HepG2 (cell line): Measurements from ENCODE around the gene RSBN1. TPM values are rescaled to one million over a fixed set of nuclear protein-coding genes. Genes with fewer than 3 reads are reported as not detected.

Experiments used
- ATAC-seq: fragments of 200-7000 bp; cut with Tn5 transposase; 3 replicates; pipeline ENCODE4 v1.9.1; 2020; ENCODE audit warnings: mild to moderate bottlenecking, moderate library complexity
- BruUV-seq: library from RNA; stranded (reverse); fragments of 400-500 nt; replicated peaks from 2 replicates; lab custom pipeline; 2021; lab: Mats Ljungman, UMichigan
- CTCF ChIA-PET: fragments of 300-600 bp; formaldehyde crosslinking; extraction: SDS; loops from one replicate; lab custom pipeline; 2021; ENCODE audit warnings: low total read pairs, inconsistent platforms, low intra/inter-chr PET ratio; lab: Yijun Ruan, JAX
- POLR2A ChIA-PET: fragments of 350-600 bp; sonication (Branson Sonifier 250); formaldehyde crosslinking; loops from one replicate; lab custom pipeline; 2020; ENCODE audit warnings: antibody characterized with exemption, inconsistent platforms; lab: Yijun Ruan, JAX
- DNase-seq: peaks from one replicate; pipeline ENCODE4 v3.0.0-alpha.2; 2015; ENCODE audit warnings: low spot score
- FAIRE-seq: peaks from 3 replicates; lab custom pipeline; 2011; peaks lifted over from hg19 to GRCh38; lab: Jason Lieb, UNC
- H2AFZ ChIP-seq: one replicate; pipeline ENCODE4 v1.6.1; 2011; ENCODE audit warnings: low read length, inconsistent platforms
- H3K27ac ChIP-seq: fragments of 300-600 bp; 3 replicates; pipeline ENCODE4 v1.8.0; 2011; ENCODE audit warnings: mixed run types, mild to moderate bottlenecking, mixed read lengths, low read length, inconsistent platforms; ENCODE audit not compliant: insufficient read depth; ENCODE audit errors: extremely low read length
- H3K27me3 ChIP-seq, 2 experiments: fragments of 200-600 bp in 1 of 2; 2 replicates in 1 of 2; 3 replicates in 1 of 2; pipeline versions ENCODE4 v1.6.0 to v1.8.0; 2011; ENCODE audit warnings: low read length in 2 of 2, mild to moderate bottlenecking in 2 of 2, moderate library complexity in 2 of 2, inconsistent platforms in 1 of 2; ENCODE audit not compliant: insufficient read depth in 2 of 2, control insufficient read depth in 1 of 2
- H3K36me3 ChIP-seq, 2 experiments: fragments of 200-600 bp in 1 of 2; replicated peaks in 1 of 2; 2 replicates in 1 of 2; 3 replicates in 1 of 2; pipeline versions ENCODE4 v1.5.1 to v1.8.0; 2011; ENCODE audit warnings: low read length in 2 of 2, inconsistent platforms in 1 of 2; ENCODE audit not compliant: insufficient read depth in 2 of 2, control insufficient read depth in 1 of 2
- H3K4me1 ChIP-seq: 2 replicates; pipeline ENCODE4 v1.5.1; 2012; ENCODE audit warnings: low read length, inconsistent platforms; ENCODE audit not compliant: insufficient read depth
- H3K4me2 ChIP-seq: 2 replicates; pipeline ENCODE4 v1.6.0; 2011; ENCODE audit warnings: low read depth, low read length, inconsistent platforms
- H3K4me3 ChIP-seq, 3 experiments: fragments of 200-600 bp in 1 of 3; sonication (generic), shearing (Covaris generic) in 1 of 3; replicated peaks in 1 of 3; 2 replicates each; pipeline ENCODE4 v1.5.1; 2011 to 2016; ENCODE audit warnings: low read length in 3 of 3, inconsistent platforms in 2 of 3, low read depth in 2 of 3, mild to moderate bottlenecking in 2 of 3, control low read depth in 1 of 3, mixed read lengths in 1 of 3; ENCODE audit not compliant: insufficient read depth in 1 of 3
- H3K79me2 ChIP-seq: one replicate; pipeline ENCODE4 v1.6.1; 2011; ENCODE audit warnings: low read length, inconsistent platforms; ENCODE audit not compliant: insufficient read depth
- H3K9ac ChIP-seq: 2 replicates; pipeline ENCODE4 v1.6.0; 2011; ENCODE audit warnings: mild to moderate bottlenecking, low read depth, low read length, inconsistent platforms; ENCODE audit not compliant: insufficient read depth
- H3K9me3 ChIP-seq: 2 replicates; pipeline ENCODE4 v1.5.1; 2012; ENCODE audit warnings: mild to moderate bottlenecking, low read length
- H4K20me1 ChIP-seq: 2 replicates; pipeline ENCODE4 v1.6.0; 2011; ENCODE audit warnings: inconsistent platforms, mild to moderate bottlenecking, low read length, moderate library complexity; ENCODE audit not compliant: insufficient read depth
- MAFF ChIP-seq: IDR thresholded peaks from 2 replicates; pipeline ENCODE4 v1.6.1; 2011; ENCODE audit warnings: low read depth, low read length, improper control_type of control experiment
- MAFK ChIP-seq, 2 experiments: IDR thresholded peaks in 1 of 2; conservative IDR thresholded peaks in 1 of 2; 2 replicates each; pipeline ENCODE4 v1.6.1; 2011; ENCODE audit warnings: improper control_type of control experiment in 2 of 2, low read length in 2 of 2
- STAT6 ChIP-seq: sonication (generic); formaldehyde crosslinking; IDR thresholded peaks from 2 replicates; pipeline ENCODE4 v1.4.0; 2020; ENCODE audit warnings: missing genetic modification reagents, mild to moderate bottlenecking, borderline replicate concordance
- ZBTB37 ChIP-seq: sonication (generic); formaldehyde crosslinking; IDR thresholded peaks from 2 replicates; pipeline ENCODE4 v1.4.0; 2020; ENCODE audit warnings: mild to moderate bottlenecking, missing genetic modification reagents
- ZNF576 ChIP-seq: sonication (generic); formaldehyde crosslinking; IDR thresholded peaks from 2 replicates; pipeline ENCODE4 v1.4.0; 2020; ENCODE audit warnings: mild to moderate bottlenecking, missing genetic modification reagents
- ZNF777 ChIP-seq: sonication (generic); formaldehyde crosslinking; IDR thresholded peaks from 2 replicates; pipeline ENCODE4 v1.4.0; 2020; ENCODE audit warnings: missing genetic modification reagents
- WGBS: methylation state at CpG from one replicate; pipeline ENCODE4 v1.1.6; 2017; ENCODE audit warnings: low lambda C conversion rate; 5-methylcytosine and 5-hydroxymethylcytosine counted together
- in situ Hi-C: cut with HindIII; loops from 2 replicates; pipeline ENCODE4 v1.10.0; 2017; ENCODE audit warnings: low pct_unique_long_range_greater_than_20kb; ENCODE audit not compliant: extremely low pct_ligation_motif_present
- intact Hi-C: fragments of 100-400 bp; cut with micrococcal nuclease; formaldehyde crosslinking; loops from one replicate; pipeline ENCODE4 v1.10.0; 2022; ENCODE audit not compliant: unreplicated experiment
- polyA plus RNA-seq, 8 experiments: library from polyadenylated mRNA; depleted of rRNA in 3 of 8; stranded (reverse) in 7 of 8; unstranded in 1 of 8; fragments of >200 nt; fragmentation: Illumina TruSeq in 4 of 8; extraction: Trizol in 4 of 8; gene quantifications; 2 replicates each; pipeline versions ENCODE4 v1.2.1 to v1.2.3, GENCODE V29; 2011 to 2016; ENCODE audit warnings: low read depth in 4 of 8, missing spikeins in 1 of 8, mixed read lengths in 1 of 8; ENCODE audit not compliant: insufficient read depth in 1 of 8
- total RNA-seq, 5 experiments: library from RNA; depleted of rRNA; stranded (reverse); fragments of >200 nt; fragmentation: Illumina TruSeq; extraction: Trizol; gene quantifications; 2 replicates each; pipeline ENCODE4 v1.2.3, GENCODE V29; 2016; ENCODE audit warnings: low read depth in 1 of 5
- TF ChIP-seq, protein P1 (sequence below): sonication (generic); formaldehyde crosslinking; IDR thresholded peaks from 2 replicates; pipeline ENCODE4 v1.5.0; 2020; ENCODE audit warnings: missing genetic modification reagents
- TF ChIP-seq, protein P2 (sequence below): sonication (generic); formaldehyde crosslinking; IDR thresholded peaks from 2 replicates; pipeline ENCODE4 v1.8.1; 2023; ENCODE audit warnings: missing genetic modification reagents, mild to moderate bottlenecking, borderline replicate concordance
- TF ChIP-seq, protein P3 (sequence below): IDR thresholded peaks from 2 replicates; pipeline ENCODE4 v1.6.1; 2016; ENCODE audit warnings: mild to moderate bottlenecking, missing biosample characterization, missing genetic modification reagents
- TF ChIP-seq, protein P4 (sequence below): sonication (generic); formaldehyde crosslinking; IDR thresholded peaks from 2 replicates; pipeline ENCODE4 v1.9.0; 2021; ENCODE audit warnings: missing genetic modification reagents, mild to moderate bottlenecking, borderline replicate concordance

RSBN1 gene
- total and polyA plus RNA-seq, 2 of the 13 experiments (the other 11 are each of a cell fraction or from before 2014, with no cell fraction given), result 8.3 to 10.4 TPM

GRCh38 chr1:113858982-113859381 is 46.7 kb upstream of the RSBN1 start:
- no peak for ATAC-seq
- Histone ChIP-seq H3K27me3 (no peaks in the 10 kb centered on the region; a peak in 1 of 5 replicates), H3K79me2 (no peaks in the 10 kb centered on the region), H4K20me1 (no peaks in the 10 kb centered on the region), H2AFZ (no peak overlapping the region), H3K4me3 (no peak overlapping the region), H3K4me2 (no peak overlapping the region), H3K4me1 (peaks cover 14% of the 10 kb centered on the region), H3K9ac (no peak overlapping the region), H3K9me3 (no peaks in the 10 kb centered on the region), H3K27ac (no peak overlapping the region), H3K36me3 (no peaks in the 10 kb centered on the region)
- 4% methylated on average over 1 of the region's 1 CpG for WGBS
- no TSS peak for BruUV-seq
- ChIA-PET CTCF (no interaction called here), POLR2A (no interaction called here)
- intact Hi-C loops (no loop called here), in situ Hi-C loops (no loop called here)
- no peak for FAIRE-seq
- TF ChIP-seq MAFF (peak; percentile 79), MAFK (conservative IDR thresholded peaks at IDR 0.05 in 1 of 2, IDR thresholded peaks at IDR 0.05 in 1 of 2; ENCODE audit: low read length in 2 of 2) (peak; percentile 71 to 90)
- TF ChIP-seq, protein P1, sequence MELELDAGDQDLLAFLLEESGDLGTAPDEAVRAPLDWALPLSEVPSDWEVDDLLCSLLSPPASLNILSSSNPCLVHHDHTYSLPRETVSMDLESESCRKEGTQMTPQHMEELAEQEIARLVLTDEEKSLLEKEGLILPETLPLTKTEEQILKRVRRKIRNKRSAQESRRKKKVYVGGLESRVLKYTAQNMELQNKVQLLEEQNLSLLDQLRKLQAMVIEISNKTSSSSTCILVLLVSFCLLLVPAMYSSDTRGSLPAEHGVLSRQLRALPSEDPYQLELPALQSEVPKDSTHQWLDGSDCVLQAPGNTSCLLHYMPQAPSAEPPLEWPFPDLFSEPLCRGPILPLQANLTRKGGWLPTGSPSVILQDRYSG, result no peak
- TF ChIP-seq, protein P2, sequence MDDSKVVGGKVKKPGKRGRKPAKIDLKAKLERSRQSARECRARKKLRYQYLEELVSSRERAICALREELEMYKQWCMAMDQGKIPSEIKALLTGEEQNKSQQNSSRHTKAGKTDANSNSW (CRISPR knock-in tag), result no peak
- no peak for DNase-seq

GRCh38 chr1:113858418-113858817 is 46.1 kb upstream of the RSBN1 start:
- Histone ChIP-seq H3K4me3 (no peak overlapping the region), H3K9me3 (no peaks in the 10 kb centered on the region), H3K4me1 (peaks cover 14% of the 10 kb centered on the region), H2AFZ (no peak overlapping the region), H3K36me3 (no peaks in the 10 kb centered on the region), H3K4me2 (no peak overlapping the region), H3K27me3 (no peaks in the 10 kb centered on the region; a peak in 1 of 5 replicates), H3K79me2 (no peaks in the 10 kb centered on the region), H3K9ac (no peak overlapping the region), H3K27ac (no peak overlapping the region), H4K20me1 (no peaks in the 10 kb centered on the region)
- ATAC-seq, result no peak
- intact Hi-C loops, result no loop called here
- POLR2A ChIA-PET, result no interaction called here
- CTCF ChIA-PET, result no interaction called here
- no peak for DNase-seq
- no TSS peak for BruUV-seq
- in situ Hi-C loops, result no loop called here
- FAIRE-seq, result no peak
- 38% methylated on average over 3 of the region's 3 CpGs for WGBS
- TF ChIP-seq, protein P3, sequence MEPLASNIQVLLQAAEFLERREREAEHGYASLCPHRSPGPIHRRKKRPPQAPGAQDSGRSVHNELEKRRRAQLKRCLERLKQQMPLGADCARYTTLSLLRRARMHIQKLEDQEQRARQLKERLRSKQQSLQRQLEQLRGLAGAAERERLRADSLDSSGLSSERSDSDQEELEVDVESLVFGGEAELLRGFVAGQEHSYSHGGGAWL (CRISPR knock-in tag), result no peak
- TF ChIP-seq, protein P4, sequence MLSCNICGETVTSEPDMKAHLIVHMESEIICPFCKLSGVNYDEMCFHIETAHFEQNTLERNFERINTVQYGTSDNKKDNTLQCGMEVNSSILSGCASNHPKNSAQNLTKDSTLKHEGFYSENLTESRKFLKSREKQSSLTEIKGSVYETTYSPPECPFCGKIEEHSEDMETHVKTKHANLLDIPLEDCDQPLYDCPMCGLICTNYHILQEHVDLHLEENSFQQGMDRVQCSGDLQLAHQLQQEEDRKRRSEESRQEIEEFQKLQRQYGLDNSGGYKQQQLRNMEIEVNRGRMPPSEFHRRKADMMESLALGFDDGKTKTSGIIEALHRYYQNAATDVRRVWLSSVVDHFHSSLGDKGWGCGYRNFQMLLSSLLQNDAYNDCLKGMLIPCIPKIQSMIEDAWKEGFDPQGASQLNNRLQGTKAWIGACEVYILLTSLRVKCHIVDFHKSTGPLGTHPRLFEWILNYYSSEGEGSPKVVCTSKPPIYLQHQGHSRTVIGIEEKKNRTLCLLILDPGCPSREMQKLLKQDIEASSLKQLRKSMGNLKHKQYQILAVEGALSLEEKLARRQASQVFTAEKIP, result no peak
- TF ChIP-seq ZNF576 (CRISPR knock-in tag) (no peak), ZBTB37 (CRISPR knock-in tag) (no peak), ZNF777 (CRISPR knock-in tag) (no peak), STAT6 (CRISPR knock-in tag) (no peak)
